ENCODE results near the gene CMTM2. TPM values are rescaled to one million over a fixed set of nuclear protein-coding genes. Genes with fewer than 3 reads are reported as not detected.

The CMTM2 gene
- total and polyA plus RNA-seq, 9 of the 15 experiments (the other 6 are each of a cell fraction or from before 2014, with no cell fraction given), result not detected

GRCh38 chr16:66549284-66550131 lies 29.8 kb upstream of the CMTM2 start, which contains the start of gene TK2 (continued):
- no peak for TF ChIP-seq TFAM (CRISPR knock-in tag; conservative IDR thresholded peaks at IDR 0.05)
- TF ChIP-seq REST (IDR thresholded peaks at IDR 0.05; ENCODE audit: borderline replicate concordance), result no peak
- no peak for TF ChIP-seq REST (CRISPR knock-in tag; IDR thresholded peaks at IDR 0.05; ENCODE audit: low read depth)
- no peak for TF ChIP-seq BHLHE40 (IDR thresholded peaks at IDR 0.05; ENCODE audit: low read length)
- no peak for TF ChIP-seq SMAD1 (IDR thresholded peaks at IDR 0.05; ENCODE audit: low read depth, low read length, partially characterized antibody)
- no peak for TF ChIP-seq TRIM25 (IDR thresholded peaks at IDR 0.05; ENCODE audit: borderline replicate concordance)
- no peak for TF ChIP-seq ZNF197 (CRISPR knock-in tag; IDR thresholded peaks at IDR 0.05; ENCODE audit: low read depth)
- peak; percentile 50; the same call in 1 of the 2 replicates for TF ChIP-seq SMAD4 (CRISPR knock-in tag; conservative IDR thresholded peaks at IDR 0.05)
- TF ChIP-seq KHSRP (IDR thresholded peaks at IDR 0.05), result no peak
- no peak for TF ChIP-seq MCM5 (IDR thresholded peaks at IDR 0.05; ENCODE audit: low read depth)
- TF ChIP-seq SRF (CRISPR knock-in tag; IDR thresholded peaks at IDR 0.05), result no peak
- no peak for TF ChIP-seq NR2F6 (CRISPR knock-in tag; IDR thresholded peaks at IDR 0.05)
- peak; percentile 32; the same call in 1 of the 2 replicates for TF ChIP-seq ESRRA (IDR thresholded peaks at IDR 0.05; ENCODE audit: borderline replicate concordance, low read depth)
- no peak for TF ChIP-seq FOS (IDR thresholded peaks at IDR 0.05; ENCODE audit: extremely low read depth, insufficient read length)
- no peak for TF ChIP-seq ELK3 (CRISPR knock-in tag; IDR thresholded peaks at IDR 0.05)
- TF ChIP-seq MAFG (tag; conservative IDR thresholded peaks at IDR 0.05), result no peak

Data from K562 (cell line).